Measurements from ENCODE around the gene TOLLIP. TPM values are rescaled to one million over a fixed set of nuclear protein-coding genes. Genes with fewer than 3 reads are reported as not detected.

Gene TOLLIP
- total RNA-seq, 1 experiment from 2014 or later, result 16.3 TPM

DNA sequence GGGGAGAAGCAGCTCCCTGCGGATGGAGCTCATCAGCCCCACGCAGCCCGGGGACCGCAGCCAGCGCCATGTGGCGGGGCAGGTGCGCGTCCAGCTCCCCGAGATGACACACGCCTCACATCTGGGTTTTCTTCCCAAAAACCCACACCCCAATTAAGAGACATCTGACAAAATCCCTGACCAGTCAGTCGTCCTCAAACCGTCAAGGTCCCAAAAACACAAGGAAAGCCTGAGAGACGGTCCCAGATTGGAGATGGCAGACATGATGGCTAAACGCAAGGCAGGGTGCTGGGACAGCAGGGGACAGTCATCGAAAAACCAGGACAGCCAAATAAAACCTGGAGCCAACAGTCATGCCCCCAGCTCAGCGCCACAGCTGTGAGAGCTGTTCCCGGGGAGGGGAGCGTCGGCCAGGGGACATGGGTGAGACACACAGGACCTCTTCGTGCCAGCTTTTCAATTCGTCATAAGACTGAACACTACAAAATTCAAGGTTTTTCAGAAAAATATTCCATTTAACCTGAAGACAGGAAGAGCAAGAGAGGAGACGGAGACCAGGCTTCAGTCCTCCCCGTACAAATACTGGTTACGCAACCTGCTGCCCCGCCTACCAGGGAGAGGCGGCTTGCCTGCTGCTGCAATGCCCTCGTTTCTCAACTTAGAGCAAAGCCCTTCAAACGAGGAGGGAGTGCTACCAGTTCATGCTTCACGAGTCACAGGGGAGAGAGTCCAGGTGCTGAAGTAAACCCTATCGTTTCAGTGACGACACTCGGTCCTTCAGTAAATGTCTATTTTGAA lies 10.5 kb downstream of the TOLLIP start:
- DNase-seq (ENCODE audit: low read depth), result no peak

DNA sequence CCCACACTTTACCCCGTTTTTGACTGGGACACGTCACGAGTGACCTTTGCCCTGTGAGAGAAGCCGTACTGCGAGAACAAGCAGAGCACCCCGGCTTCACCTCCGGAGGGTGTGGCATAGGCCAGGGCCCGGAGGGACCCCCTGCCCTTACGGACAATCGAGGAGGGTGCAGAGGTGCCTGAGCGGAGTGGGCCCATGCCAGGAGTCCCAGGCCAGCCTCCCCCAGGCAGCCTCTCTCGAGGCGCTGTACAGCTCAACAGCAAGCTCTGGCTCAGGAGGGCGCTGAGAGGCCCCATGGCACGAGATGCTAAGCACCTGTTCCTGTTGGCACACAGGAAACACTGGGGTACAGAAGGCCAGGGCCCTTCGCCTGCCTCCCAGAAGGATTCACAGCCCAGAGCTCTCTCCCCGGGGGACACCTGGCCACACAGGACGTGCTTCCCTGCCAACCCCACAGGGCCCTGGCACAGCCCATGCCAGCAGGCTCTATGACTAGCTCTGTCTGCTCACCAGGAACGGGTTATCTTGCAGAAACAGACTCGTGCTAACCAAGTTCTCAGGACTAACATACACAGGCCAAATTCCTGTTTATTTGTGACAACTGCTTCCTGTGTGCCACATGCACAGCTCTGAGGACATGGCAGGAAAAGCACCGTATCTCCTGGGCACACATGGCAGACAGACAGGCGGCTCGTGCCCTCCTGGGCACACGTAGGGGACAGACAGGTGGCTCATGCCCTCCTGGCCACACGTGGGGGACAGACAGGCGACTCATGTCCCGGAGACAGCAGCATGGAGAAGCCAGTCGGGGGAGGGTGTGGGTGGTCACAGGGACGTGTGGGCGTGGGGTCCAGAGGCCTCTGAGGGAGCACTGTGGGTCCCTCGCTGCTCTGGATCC lies 11.6 kb downstream of the TOLLIP start:
- no peak for DNase-seq (ENCODE audit: low read depth)

- no peak for DNase-seq (ENCODE audit: low read depth)
Measured at GRCh38 chr11:1297011-1297575, 12.3 kb downstream of the TOLLIP start.

GRCh38 chr11:1296287-1296686 lies 13.1 kb downstream of the TOLLIP start:
- no peak for DNase-seq (ENCODE audit: low read depth)

GRCh38 chr11:1295591-1295990 lies 13.8 kb downstream of the TOLLIP start:
- DNase-seq (ENCODE audit: low read depth), result no peak

DNA sequence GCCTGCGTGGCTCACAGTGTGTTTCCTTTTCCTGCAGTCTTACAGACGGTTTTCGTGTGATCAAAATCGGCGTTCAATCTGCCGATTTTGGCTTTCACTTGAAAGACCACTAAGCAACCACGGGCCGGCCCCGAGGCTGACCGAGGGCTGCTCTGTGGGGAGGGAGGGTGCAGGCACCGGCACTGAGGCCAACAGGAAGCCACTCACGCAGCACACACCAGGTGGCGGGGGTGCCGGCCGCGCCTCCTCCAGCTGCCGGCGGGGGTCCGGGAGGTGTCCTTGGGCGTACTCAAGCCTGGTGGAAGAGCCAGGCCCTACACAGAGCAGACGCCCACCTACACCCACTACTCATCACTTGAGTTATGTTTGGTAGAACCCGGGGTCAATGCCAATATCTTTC lies 14.3 kb downstream of the TOLLIP start:
- no peak for DNase-seq (ENCODE audit: low read depth)

DNA sequence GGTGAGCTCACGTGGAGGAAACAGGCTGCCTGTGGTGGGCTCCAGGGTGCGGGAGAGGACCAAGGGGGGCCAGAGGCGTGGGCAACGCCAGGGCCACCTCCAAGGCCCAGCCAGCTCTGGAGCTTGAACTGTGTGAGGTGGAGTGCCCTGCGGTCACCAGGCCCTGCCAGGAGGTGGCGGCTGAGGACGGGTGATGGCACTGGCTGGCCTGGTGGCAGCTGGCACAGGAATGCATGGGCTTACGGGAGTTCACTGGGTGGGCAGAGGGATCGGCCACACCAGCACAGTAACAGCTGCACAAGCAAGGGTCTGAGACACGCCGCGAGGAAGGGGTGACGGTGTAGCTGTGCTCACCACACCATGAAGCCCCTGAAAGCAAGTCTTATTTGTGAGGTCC lies 15.8 kb downstream of the TOLLIP start:
- DNase-seq (ENCODE audit: low read depth), result no peak

DNA sequence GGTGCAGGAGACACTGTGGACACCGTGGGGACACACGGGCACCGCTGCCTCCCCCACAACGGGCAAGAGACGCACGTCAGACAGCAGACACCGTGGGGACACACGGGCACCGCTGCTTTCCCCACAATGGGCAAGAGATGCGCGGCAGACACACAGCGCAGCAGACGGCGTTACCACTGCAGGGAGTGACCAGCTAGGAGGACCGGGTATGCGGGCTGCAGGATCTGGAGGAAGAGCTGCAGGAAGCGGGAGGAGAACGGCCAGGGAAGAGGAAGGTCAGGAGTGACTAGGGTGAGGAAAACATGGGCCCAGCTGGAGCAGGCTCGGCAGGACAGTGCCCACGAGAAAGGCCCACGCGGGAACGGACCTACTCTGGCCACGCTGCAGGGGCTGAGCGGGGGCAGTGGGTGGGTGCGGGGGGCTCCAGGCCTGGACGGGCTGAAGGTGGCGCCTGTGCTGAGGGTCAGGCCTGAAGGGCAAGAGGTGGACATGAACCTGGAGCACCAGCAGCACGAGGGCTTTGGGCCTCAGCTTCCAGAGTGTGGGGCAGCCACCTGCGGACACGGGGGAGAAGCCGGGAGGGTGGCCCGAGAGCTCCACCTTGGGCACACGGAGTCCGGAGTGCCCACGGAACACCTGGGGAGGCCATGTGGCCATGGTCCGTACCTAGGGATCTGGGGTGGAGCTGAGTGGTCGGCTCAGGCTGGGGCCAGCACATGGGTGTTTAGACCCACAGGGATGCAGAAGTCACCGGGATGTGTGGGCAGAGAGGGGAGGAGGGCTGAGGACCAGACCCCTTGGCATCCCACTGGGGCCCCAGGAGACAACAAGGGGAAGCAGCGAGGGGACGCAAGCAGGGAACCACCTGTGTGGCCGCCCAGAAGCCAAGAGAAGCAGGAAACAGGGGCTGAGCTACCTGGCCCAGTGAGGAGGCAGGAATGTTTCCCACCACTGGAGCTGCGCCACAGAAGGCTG lies 16.5 kb downstream of the TOLLIP start:
- no peak for DNase-seq (ENCODE audit: low read depth)

GRCh38 chr11:1292018-1292643 lies 17.3 kb downstream of the TOLLIP start:
- DNase-seq (ENCODE audit: low read depth), result no peak

GRCh38 chr11:1291295-1292017 lies 18.0 kb downstream of the TOLLIP start:
- DNase-seq (ENCODE audit: low read depth), result no peak

DNA sequence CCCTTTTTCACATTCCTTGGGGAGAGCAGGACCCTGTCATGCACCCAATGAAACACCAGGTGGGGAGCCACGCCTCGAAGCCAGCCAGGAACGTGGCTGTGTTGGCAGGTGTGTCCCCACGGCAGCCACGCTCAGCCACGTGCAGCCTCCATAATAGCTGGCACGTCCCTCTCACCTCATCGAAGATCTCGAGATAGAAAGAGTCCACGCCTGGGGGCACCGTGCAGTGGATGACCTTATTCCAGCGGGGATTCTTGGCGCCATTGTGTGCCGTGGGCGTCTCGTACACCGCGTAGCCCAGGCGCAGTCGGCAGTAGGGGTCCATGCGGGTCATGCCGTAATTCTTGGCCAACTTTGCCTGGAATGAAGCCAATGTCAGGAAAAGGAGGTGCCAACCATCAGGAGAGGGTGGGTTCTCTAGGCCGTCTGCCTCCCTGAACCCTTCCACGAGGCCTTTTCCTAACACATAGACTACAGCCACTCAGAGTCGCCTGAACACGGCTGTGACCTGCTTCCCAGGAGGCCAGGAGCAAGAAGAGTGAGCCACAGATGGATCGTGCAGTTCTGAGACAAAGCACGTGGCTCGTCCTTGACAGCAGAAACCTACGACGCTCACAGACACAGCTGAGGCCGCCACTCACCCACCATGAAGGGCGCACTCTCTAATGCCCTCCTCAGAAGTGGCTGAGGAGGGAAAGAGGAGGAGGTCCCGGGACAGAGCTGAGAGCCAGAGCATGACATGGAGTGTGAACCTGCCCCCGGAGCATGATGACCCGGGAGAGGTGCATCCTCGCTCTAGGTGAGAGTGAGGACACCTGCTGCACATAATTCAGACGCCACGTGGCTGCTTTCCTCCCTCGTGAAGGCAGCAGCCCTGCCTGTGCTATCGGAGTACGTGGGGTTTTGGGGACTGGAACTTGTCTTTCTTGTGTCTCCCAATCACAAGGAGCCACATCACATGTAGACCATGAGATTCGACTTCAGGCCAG lies 19.1 kb downstream of the TOLLIP start:
- DNase-seq (ENCODE audit: low read depth), result no peak

- DNase-seq (ENCODE audit: low read depth), result no peak
Measured at GRCh38 chr11:1289211-1289935, 20.1 kb downstream of the TOLLIP start.

GRCh38 chr11:1288426-1289151 lies 20.8 kb downstream of the TOLLIP start:
- no peak for DNase-seq (ENCODE audit: low read depth)

- DNase-seq (ENCODE audit: low read depth), result no peak
Measured at GRCh38 chr11:1287928-1288327, 21.5 kb downstream of the TOLLIP start.

DNA sequence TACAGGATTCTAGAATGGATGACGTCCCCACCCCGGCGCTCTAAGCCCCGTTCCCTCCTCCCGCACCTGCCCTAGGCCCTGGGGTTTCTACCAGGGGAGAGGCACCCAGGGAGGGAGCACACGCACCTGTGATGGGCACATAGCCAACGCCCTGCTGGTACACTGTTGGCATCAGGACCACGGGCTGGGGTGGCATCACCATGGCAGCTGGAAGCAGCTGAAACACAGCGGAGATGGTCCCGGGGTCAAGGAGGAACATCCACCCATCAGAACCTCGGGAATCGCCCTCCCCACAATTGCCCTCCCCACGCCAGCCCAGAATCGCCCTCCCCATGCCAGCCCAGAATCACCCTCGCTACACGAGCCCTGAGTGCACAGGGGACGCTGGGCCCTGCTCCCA lies 23.6 kb downstream of the TOLLIP start:
- DNase-seq (ENCODE audit: low read depth), result no peak

- DNase-seq (ENCODE audit: low read depth), result no peak
Measured at GRCh38 chr11:1285316-1285744, 24.1 kb downstream of the TOLLIP start.

DNA sequence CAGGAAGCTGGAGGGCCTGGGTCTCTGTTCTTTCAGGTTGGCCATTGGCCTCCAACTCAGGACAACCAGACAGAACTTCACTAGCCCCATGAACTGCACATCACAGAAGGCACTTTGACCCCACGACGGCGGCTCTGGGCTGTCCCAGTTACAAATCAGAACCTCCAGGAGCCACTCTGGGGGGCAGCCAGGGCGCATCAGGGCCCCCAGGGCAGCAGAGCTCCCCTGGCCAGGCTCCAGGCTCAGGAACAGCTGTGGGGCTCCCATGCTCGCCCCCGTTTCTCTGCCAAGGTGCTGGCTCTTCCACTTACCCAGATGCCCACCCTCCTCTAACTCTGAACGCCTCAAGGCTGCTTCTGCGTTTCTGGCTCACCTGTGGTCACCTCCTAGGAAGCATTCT lies 25.5 kb downstream of the TOLLIP start:
- DNase-seq (ENCODE audit: low read depth), result no peak

DNA sequence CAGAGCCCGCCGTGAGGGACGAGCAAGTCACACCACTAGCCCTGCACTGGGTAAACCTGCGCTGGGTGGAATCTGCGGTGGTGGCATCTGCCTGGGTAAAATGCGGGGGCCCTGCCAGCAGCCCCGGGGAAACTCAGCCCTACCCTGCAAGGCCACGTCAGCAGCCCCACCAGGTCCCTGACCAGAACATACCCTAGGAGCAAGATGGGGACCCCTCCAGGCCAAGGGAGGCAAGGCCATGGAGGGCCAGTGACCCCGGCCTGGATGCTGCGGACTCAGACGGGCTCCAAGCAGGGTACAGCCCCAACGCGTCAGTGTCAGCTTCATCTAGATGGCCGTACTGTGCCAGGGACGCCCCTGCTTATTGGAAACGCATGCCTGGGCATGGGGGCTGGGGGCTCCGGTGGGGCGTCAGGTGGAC lies 26.3 kb downstream of the TOLLIP start:
- no peak for DNase-seq (ENCODE audit: low read depth)
